OCI-LY1 (cell line): ENCODE data around the gene TUB.

Experiments
- CTCF ChIP-seq: fragments of 200-600 bp; sonication (generic), shearing (Covaris generic); IDR thresholded peaks from 2 replicates; pipeline ENCODE4 v1.5.1; 2017; ENCODE audit warnings: mild to moderate bottlenecking, antibody characterized with exemption, low read length, moderate library complexity, mixed read lengths
- EZH2 ChIP-seq: fragments of 200-600 bp; sonication (generic), shearing (Covaris generic); IDR thresholded peaks from 2 replicates; pipeline ENCODE4 v1.8.0; 2017; ENCODE audit warnings: borderline replicate concordance, mixed run types, mild to moderate bottlenecking, antibody characterized with exemption, low read length, moderate library complexity, mixed read lengths

GRCh38 chr11:8068605-8069221, 12.3 kb upstream of the TUB start:
- TF ChIP-seq EZH2: no peak
- no peak for TF ChIP-seq CTCF
